Measurements from ENCODE around the gene N4BP2L1.
"Not testable (repeated sequence)": the region's sequence is repeated elsewhere in the genome, so short reads cannot be mapped to it uniquely, and the experiment has no call there.

The N4BP2L1 gene

GRCh38 chr13:32362574-32362973 lies 65.4 kb downstream of the N4BP2L1 start:
- Histone ChIP-seq H3K27ac (ENCODE audit: low read depth in 2 of 2, low read length in 2 of 2) (no peak overlapping the region), H3K4me1 (ENCODE audit: control insufficient read depth in 2 of 2, insufficient read depth in 2 of 2, low read length in 2 of 2) (no peaks in the 10 kb centered on the region), H3K36me3 (ENCODE audit: control insufficient read depth in 2 of 2, insufficient read depth in 2 of 2, low read length in 2 of 2) (no peaks in the 10 kb centered on the region), H3K27me3 (ENCODE audit: control insufficient read depth in 2 of 2, insufficient read depth in 2 of 2, low read length in 2 of 2) (no peaks in the 10 kb centered on the region), H3K4me3 (ENCODE audit: low read length in 2 of 2) (no peak overlapping the region), H3K9me3 (ENCODE audit: control insufficient read depth in 2 of 2, low read length in 2 of 2) (no peaks in the 10 kb centered on the region), H3K9ac (ENCODE audit: low read depth in 1 of 2, low read length in 2 of 2) (no peak overlapping the region)

GRCh38 chr13:32355935-32356334 lies 72.0 kb downstream of the N4BP2L1 start:
- H3K4me3 ChIP-seq (ENCODE audit: low read length in 2 of 2); H3K27ac ChIP-seq (ENCODE audit: low read depth in 2 of 2, low read length in 2 of 2); H3K36me3 ChIP-seq (ENCODE audit: control insufficient read depth in 2 of 2, insufficient read depth in 2 of 2, low read length in 2 of 2); H3K9ac ChIP-seq (ENCODE audit: low read depth in 1 of 2, low read length in 2 of 2); H3K4me1 ChIP-seq (ENCODE audit: control insufficient read depth in 2 of 2, insufficient read depth in 2 of 2, low read length in 2 of 2); H3K27me3 ChIP-seq (ENCODE audit: control insufficient read depth in 2 of 2, insufficient read depth in 2 of 2, low read length in 2 of 2); H3K9me3 ChIP-seq (ENCODE audit: control insufficient read depth in 2 of 2, low read length in 2 of 2): not testable (repeated sequence)

GRCh38 chr13:32354040-32354439 lies 73.9 kb downstream of the N4BP2L1 start:
- Histone ChIP-seq H3K27me3 (ENCODE audit: control insufficient read depth in 2 of 2, insufficient read depth in 2 of 2, low read length in 2 of 2) (no peaks in the 10 kb centered on the region), H3K4me1 (ENCODE audit: control insufficient read depth in 2 of 2, insufficient read depth in 2 of 2, low read length in 2 of 2) (no peaks in the 10 kb centered on the region), H3K36me3 (ENCODE audit: control insufficient read depth in 2 of 2, insufficient read depth in 2 of 2, low read length in 2 of 2) (no peaks in the 10 kb centered on the region), H3K4me3 (ENCODE audit: low read length in 2 of 2) (no peak overlapping the region), H3K27ac (ENCODE audit: low read depth in 2 of 2, low read length in 2 of 2) (no peak overlapping the region), H3K9me3 (ENCODE audit: control insufficient read depth in 2 of 2, low read length in 2 of 2) (no peaks in the 10 kb centered on the region), H3K9ac (ENCODE audit: low read depth in 1 of 2, low read length in 2 of 2) (no peak overlapping the region)

GRCh38 chr13:32350839-32351441 lies 77.0 kb downstream of the N4BP2L1 start:
- not testable (repeated sequence) for H3K9me3 ChIP-seq (ENCODE audit: control insufficient read depth in 2 of 2, low read length in 2 of 2); H3K27me3 ChIP-seq (ENCODE audit: control insufficient read depth in 2 of 2, insufficient read depth in 2 of 2, low read length in 2 of 2); H3K27ac ChIP-seq (ENCODE audit: low read depth in 2 of 2, low read length in 2 of 2); H3K36me3 ChIP-seq (ENCODE audit: control insufficient read depth in 2 of 2, insufficient read depth in 2 of 2, low read length in 2 of 2); H3K9ac ChIP-seq (ENCODE audit: low read depth in 1 of 2, low read length in 2 of 2); H3K4me1 ChIP-seq (ENCODE audit: control insufficient read depth in 2 of 2, insufficient read depth in 2 of 2, low read length in 2 of 2); H3K4me3 ChIP-seq (ENCODE audit: low read length in 2 of 2)

Measured in mucosa of rectum (tissue), 2 donors.